ENCODE measurements around the gene GTF3C5.

Gene GTF3C5

GRCh38 chr9:133094842-133095393, 64.1 kb downstream of the GTF3C5 start:
- DNase-seq = no peak

GRCh38 chr9:133098104-133098754, 67.4 kb downstream of the GTF3C5 start:
- DNase-seq = no peak

- DNase-seq = no peak
These were observed 68.1 kb downstream of the GTF3C5 start for GRCh38 chr9:133098871-133099270.

- DNase-seq = no peak
These were observed 69.1 kb downstream of the GTF3C5 start for GRCh38 chr9:133099726-133100505.

GRCh38 chr9:133100506-133101355, 69.9 kb downstream of the GTF3C5 start:
- DNase-seq = no peak

GRCh38 chr9:133101356-133102189, 70.8 kb downstream of the GTF3C5 start:
- DNase-seq = no peak

- no peak for DNase-seq
These were observed 71.6 kb downstream of the GTF3C5 start for GRCh38 chr9:133102190-133103021.

- no peak for DNase-seq
These were observed 72.6 kb downstream of the GTF3C5 start for GRCh38 chr9:133103183-133103986.

- no peak for DNase-seq
These were observed 73.2 kb downstream of the GTF3C5 start for GRCh38 chr9:133103987-133104505.

- no peak for DNase-seq
These were observed 74.1 kb downstream of the GTF3C5 start for GRCh38 chr9:133104718-133105460.

GRCh38 chr9:133105461-133105770, 74.6 kb downstream of the GTF3C5 start:
- DNase-seq = no peak

- no peak for DNase-seq
These were observed 75.9 kb downstream of the GTF3C5 start for GRCh38 chr9:133106511-133107244.

GRCh38 chr9:133107245-133107722, 76.5 kb downstream of the GTF3C5 start:
- no peak for DNase-seq
